Pulmonary artery endothelial cell (primary cell): ENCODE results near the gene FMN2. TPM values are rescaled to one million over a fixed set of nuclear protein-coding genes. Genes with fewer than 3 reads are reported as not detected.

Experiments
- DNase-seq: peaks from one replicate; pipeline ENCODE4 v3.0.0-alpha.2; 2011; ENCODE audit warnings: low read depth, low spot score
- total RNA-seq: library from RNA; depleted of rRNA; stranded (reverse); fragments of >200 nt; gene quantifications from 2 replicates; pipeline ENCODE4 v1.2.3, GENCODE V29; 2014

The FMN2 gene
- not detected in 2 replicates for total RNA-seq

DNA sequence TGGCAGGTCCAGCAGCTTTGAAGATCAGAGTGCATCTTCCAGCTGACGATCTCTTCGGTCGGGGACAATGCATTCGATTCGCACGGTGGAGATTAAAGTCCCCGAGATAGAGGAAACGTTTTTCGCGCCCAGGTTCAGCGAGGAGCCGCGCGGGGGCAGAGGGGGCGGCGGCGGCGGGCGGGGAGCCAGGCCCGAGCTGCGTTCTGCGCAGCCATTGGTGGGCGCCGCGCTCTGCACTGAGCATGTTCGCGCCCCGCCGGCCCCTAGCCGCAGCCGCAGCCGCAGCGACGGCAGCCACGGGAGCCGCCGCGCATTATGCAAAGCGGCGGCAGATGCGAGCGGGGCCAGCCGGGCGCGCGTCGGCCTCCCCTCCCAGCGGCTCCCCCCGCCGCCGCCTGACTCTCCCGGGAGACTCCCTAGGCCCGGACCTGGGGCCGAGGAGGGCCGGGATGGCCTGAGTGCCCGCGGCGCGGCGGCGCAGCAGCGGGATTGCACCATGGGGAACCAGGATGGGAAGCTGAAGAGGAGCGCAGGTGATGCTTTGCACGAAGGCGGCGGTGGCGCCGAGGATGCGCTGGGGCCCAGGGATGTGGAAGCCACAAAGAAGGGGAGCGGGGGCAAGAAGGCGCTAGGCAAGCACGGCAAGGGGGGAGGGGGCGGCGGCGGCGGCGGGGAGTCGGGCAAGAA, at the start of gene FMN2:
Gene FMN2, plus strand, starts transcription at position 270 of the 687 bp plus-strand sequence. Its CDS starts 227 bp downstream, at position 497.
- no peak for DNase-seq

DNA sequence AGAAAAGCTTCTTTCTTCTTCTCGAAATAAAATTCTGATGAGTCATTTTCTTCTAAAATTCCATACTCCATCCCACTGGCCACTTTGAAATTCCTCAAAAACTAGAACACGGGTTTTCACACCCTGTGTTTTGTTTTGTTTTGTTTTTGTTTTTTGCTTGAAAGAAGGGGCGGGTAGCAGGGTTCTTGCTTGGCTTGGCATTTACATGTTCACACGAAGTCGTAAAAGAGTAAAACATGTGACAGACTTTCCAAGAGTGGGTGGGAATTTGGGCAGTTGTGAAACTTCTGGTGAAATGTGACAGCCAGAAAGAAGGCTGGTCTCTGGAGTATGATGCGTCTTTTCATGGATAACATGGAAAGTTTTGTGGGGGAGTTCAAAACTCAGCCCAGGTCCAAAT, 47.1 kb upstream of the FMN2 start:
- no peak for DNase-seq

DNA sequence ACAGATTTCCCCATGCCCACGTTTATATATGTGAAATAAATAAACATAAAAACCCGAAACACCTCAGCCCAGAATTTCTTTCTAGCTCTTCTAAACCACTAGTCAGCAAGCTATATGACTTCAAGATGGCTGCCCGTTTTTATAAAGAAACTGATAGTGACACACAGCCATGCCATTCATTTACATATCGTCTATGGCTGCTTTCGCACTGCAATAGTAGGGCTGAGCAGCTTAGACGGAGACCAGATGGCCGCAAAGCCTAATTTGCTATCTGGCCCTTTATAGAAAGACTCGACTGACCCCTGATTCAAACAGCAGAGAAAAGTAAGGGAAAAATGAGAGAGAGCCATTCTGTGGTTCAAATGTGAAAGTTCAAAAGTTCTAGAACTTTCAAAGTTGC, 45.7 kb upstream of the FMN2 start:
- no peak for DNase-seq

DNA sequence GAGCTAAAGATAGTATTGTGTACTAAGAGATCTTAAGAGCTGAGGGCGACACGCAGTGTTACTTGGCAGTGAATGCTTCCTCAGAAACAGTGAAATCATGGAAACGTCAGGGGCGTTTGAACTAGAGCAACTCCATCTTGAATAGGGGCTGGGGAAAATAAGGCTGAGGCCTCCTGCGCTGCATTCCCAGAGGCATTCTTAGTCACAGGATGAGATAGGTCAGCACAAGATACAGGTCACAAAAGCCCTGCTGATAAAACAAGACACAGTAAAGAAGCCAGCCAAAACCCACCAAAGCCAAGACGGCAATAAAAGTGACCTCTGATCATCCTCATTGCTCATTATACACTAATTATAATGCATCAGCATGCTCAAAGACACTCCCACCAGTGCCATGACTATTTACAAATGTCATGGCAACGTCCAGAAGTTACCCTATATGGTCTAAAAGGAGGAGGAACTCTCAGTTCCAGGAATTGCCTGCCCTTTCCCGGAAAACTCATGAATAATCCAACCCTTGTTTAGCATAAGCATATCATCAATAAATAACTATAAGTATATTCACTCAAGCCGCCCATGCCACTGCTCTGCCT, 37.5 kb upstream of the FMN2 start:
- no peak for DNase-seq

DNA sequence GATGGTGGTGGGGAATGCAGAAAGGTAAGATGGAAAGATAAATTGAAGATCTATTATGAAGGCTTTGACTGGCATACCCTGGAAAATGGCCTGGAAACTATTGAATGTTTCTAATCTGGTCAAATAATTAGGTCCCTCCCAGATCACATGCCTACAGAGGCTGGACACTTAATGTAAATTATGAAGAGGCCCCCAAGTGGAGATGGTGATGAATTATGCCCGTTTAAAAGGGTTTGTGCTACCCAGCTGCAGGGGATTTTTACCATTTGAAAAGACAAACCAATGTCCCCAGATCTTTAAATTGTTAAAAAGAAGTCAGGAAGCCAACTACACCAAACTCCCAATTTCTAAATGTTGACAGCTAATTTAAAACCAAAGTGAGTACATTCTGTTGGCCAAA, 35.7 kb upstream of the FMN2 start:
- no peak for DNase-seq

DNA sequence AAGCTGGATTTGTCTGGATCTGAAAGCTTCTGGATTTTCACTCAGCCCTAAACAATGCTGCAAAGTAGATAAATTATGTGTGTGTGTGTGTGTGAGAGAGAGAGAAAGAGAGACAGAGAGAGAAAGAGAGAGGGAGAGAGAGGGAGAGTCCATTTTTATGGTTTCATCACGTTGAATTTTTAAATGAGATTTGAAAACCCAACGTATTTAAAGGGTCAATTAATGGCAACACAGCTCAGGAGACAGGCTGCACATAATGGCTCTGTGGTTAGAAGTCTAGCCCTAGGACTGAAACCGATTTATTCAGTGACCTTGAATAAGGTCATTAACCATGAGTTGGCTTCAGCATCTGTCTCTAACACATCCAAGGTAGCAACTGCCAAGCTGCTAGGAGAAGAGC, 35.3 kb upstream of the FMN2 start:
- DNase-seq, result no peak

DNA sequence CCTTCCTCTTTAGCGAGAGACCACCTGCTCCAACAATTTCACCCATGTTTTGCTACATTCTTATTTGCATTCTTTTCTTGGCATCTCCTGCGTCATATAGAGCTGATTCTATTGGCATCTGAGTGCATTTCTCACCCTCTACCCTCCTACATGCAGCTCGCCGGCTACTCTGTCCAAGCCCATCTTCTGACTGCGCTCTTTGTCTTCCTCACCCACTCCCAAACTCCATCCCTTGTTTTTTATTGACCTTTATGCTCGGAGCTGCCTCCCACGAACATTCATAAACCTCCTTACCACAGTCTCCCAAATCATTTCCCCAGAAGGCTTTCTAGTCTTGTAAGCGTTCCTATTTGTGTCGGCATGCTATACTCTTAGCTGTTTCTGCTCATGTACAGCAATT, 33.6 kb upstream of the FMN2 start:
- no peak for DNase-seq

DNA sequence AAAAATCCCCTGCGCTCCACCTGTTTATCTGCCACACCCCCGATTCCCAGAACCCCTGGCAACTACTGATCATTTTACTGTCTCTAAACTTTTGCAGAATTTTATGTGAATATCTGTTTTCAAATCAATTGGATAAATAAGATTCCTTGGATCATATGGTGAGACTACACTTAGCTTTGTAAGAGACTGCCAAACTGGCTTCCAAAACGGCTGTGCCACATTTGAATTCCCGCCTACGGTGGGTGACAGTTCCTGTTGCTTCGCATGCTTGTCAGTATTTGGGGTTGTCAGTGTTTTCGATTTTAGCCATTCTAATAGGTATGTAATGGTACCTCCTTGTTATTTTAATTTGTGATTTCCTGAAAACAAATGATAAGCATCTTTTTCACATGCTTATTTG, 22.7 kb upstream of the FMN2 start:
- no peak for DNase-seq

DNA sequence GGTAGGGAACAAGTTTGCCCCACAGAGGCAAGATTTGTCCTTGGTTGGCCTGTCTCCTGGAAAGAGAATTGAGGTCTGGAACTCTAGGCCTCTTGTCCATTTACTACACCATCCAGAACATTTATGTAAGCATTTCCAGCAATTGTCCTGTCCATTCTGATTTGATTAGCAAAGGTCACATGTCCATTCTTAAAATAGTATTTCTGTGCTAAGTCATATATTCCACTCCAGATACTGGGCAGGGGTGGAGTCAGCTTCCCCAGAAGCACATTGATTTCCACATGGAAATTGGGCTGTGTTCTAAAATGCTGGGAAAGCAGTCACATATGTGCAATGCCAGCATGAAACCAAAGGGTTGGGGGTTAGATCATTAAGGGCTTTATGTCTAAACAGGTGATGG, 21.5 kb upstream of the FMN2 start:
- DNase-seq, result no peak

DNA sequence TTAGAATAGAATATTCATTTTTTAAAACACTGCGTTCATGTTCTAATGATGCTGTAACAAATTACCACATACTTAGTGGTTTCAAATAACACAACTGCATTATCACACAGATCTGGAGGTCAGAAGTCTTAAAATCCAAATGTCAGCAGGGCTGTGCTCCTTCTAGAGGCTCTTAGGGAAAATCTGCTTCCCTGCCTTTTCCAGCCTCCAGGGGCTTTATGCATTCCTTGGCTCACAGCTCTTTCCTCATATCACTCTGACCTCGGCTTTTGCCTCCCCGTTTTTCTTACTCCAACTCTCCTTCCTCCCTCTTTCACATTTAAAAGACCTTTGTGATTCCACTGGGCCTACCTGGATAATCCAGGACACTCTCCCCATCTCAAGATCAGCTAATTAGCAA, 18.6 kb upstream of the FMN2 start:
- no peak for DNase-seq

DNA sequence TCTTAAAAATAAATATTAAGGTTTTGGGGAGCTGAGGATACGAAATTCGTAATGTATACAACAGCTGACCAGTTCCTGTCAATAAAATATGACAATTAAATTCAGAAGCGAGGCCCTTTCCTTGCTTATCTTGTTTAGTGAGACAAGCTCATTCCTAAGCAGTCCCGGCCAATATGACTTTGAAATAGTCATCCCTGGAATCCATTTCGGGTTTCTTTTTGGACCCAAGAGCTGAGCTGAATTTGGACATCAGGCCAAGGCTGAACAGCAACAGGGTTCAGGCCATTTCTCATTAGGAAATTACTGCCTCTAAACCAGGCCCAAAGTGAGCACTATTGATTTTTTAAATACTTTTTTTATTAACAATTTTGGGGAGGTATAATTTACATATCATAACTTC, 17.3 kb upstream of the FMN2 start:
- no peak for DNase-seq

DNA sequence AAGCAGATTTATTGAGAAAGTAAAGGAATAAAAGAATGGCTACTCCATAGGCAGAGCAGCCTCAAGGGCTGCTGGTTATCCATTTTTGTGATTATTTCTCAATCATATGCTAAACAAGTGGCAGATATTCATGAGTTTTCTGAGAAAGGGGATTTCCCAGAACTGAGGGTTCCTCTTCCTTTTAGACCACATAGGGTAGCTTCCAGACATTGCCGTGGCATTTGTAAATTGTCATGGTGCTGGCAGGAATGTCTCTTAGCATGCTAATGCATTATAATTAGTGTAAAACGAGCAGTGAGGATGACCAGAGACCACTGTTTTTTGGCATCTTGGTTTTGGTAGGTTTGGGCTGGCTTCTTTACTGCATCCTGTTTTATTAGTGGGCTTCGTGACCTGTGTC, 16.8 kb upstream of the FMN2 start:
- no peak for DNase-seq

DNA sequence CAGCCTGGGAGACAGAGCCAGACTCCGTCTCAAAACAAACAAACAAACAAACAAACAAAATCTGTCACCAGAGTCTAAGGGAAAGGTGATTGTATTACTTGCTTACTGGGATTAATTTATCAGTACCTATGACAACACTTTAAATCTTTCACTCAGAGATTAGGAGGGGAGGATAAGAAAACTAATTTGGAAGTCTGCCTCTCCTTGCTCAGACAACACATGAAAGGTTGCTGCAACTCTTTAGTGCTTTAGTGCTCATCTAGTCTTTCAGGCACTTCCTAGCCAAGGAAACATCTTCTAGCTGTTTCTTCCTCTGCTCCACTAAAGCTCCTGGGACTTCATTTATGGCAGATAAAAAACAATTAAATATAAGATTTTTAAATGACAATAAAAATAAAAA, 7.3 kb upstream of the FMN2 start:
- no peak for DNase-seq

DNA sequence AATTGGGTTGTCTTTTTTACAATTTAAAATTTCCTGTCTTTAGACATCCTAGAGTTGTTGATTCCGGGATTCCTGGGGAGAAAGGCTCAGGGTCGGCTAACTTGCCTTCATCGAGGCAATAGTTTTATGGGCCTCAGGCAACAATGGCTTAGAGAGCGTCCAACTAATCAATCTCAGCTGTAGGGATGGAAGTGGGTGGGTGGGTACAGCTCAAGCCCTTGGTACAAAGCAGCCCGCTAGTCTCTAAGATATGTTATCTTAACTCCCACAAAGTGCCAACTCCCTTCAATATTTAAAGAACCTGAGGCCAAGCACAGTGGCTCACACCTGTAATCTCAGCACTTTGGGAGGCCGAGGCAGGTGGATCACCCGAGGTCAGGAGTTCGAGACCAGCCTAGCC, 6.9 kb upstream of the FMN2 start:
- DNase-seq, result no peak

DNA sequence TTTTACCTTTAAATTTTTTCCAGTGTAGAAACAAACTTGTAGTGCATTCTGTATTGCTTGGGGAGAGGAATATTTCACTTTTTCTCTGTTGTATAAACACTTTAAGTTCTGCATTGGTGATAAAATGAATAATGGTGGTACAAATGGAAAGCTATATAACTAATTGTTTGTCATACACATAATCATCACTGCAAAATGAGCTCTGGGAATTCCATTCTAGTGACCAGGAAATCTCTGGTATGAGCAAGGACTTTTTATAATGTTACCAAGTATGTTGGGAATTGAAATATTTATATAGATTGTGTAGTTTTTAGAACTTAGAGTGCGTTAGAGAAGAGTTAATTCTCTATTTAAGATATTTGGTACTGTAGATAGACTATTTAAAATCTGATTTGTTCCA, 5.0 kb upstream of the FMN2 start:
- no peak for DNase-seq

DNA sequence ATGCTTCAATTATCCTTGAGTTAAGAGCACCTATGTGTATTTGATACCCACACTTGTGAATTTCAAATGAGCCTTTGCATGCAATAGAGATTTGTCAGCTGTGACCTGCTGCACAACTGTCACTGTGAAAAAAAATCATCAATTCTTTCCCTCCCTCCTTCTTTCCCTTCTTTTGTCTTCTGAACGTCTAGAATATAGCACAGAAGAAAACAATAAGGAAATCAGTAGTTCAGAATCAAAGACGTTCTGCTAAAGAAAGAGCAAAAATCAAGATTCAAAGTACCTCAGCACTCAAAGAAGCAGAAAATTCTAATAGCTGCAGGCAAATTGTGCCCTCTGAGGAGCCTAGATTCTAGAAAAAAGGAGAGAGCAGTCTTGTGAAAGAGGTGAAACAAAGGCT, 1.7 kb upstream of the FMN2 start:
- no peak for DNase-seq

DNA sequence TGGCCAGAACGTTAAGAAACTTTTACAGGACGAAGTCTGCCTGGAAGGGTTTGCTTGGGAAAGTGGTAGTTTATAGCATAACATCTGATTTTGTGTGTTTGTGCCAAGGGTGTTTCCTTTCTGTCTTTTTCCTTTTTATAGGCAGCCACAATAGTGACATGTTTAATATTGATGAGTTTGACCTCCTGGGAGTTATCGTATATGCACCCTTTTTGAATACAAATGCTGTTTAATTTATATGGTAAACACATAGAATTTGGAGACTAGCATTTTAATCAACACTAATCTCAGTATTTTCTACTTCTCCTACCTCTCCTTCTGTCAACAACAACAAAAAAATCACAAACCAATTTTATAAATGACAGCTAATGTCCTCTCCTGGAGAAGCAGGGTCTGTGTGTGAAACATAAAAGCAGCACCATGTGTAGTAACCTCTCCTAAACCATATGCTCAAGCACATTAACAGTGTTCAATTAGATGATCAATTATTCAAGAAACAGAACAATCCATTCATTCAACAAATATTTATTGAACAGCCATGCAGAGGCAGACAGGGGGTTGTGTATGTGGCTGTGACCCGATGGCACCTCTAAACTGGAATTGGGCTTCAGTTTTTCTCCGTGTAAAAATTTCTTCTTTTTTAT, 604 bp upstream of the FMN2 start:
- no peak for DNase-seq

DNA sequence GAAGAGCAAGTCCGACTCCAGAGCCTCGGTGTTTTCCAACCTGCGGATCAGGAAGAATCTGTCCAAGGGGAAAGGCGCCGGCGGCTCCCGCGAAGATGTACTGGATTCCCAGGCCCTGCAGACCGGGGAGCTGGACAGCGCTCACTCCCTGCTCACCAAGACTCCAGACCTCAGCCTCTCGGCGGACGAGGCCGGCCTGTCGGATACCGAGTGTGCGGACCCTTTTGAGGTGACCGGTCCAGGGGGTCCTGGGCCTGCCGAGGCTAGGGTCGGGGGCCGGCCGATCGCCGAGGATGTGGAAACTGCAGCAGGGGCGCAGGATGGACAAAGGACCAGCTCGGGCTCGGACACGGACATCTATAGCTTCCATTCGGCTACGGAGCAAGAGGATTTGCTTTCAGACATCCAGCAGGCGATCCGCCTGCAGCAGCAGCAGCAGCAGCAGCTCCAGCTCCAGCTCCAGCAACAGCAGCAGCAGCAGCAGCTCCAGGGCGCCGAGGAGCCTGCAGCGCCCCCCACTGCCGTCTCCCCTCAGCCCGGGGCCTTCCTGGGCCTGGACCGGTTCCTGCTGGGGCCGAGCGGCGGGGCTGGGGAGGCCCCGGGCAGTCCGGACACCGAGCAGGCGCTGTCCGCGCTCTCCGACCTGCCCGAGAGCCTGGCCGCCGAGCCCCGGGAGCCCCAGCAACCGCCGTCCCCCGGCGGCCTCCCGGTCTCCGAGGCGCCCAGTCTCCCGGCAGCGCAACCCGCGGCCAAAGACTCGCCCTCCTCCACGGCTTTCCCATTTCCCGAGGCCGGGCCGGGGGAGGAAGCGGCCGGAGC, 827 bp downstream of the FMN2 start:
- DNase-seq, result no peak

DNA sequence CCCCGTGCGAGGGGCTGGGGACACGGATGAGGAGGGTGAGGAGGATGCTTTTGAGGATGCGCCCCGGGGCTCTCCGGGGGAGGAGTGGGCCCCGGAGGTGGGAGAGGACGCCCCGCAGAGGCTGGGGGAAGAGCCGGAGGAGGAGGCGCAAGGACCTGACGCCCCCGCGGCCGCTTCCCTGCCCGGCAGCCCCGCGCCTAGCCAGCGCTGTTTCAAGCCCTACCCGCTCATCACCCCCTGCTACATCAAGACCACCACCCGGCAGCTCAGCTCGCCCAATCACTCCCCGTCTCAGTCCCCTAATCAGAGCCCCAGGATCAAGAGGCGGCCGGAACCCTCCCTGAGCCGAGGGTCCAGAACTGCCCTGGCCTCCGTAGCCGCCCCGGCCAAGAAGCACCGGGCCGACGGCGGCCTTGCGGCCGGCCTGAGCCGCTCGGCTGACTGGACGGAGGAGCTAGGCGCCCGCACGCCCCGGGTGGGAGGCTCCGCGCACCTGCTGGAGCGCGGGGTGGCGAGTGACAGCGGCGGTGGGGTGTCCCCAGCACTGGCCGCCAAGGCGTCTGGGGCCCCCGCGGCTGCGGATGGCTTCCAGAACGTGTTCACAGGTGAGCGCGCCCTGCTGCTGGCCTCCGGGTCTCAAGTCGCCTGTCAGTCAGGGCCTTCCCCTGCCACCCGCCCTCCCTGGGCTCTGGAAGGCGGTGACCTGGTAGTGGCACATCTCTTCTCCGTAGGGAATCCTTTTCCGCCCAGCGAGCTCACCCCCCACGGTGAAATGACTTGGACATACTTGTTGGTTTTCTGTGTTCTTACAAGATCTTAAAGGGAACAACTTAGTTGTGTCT, 1.7 kb downstream of the FMN2 start:
- DNase-seq, result no peak

DNA sequence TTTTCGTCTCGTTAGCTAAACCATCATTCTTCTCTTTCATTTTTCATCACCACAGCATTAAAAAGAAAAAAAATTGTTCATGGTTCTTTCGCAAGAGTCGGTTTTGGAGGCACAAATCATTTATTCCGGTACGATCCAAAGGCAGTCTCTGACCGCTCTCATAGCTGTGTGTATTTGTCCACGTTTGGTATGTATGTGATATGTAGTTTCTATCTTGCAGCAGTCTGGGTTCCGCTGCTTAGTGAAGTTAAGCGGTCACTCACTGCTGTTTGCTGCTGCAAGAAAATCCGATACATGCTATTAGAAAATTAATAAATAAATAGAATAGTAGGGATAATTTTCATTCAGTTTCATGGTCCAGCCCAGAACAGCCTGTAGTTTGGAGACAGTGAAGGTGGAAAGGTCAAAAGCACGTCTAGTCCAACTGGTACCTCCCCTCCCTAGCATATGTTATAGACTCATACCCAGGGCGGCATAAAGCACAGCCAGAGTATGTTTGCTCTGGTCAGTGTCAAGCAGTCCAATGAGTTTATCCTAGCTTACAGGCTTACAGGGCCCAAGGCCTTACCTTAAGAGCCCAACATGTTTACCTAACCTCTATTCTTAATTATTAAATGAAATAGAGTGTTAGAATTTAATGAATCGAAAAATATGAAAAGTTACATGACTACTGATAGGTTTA, 2.5 kb downstream of the FMN2 start:
- no peak for DNase-seq

DNA sequence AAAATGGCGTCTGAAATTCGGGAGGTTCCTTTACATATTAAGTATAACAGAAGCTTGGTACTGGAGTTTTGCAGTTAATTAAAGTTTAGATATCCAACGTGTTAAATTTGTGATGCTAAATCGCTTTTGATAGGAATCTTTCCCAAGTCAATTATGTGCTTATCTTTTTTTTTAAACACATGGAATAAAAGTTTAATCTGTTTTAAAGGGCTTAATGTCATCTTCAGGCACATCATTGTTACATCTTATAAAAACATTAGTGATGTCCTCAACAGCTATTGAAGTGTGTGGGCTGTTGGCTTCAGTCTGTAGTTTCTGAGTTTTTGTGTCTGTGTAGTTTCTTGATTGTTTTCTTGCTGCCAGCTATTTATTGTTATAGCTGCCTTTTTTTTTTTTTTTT, 5.3 kb downstream of the FMN2 start:
- no peak for DNase-seq
